HG03175 (cell line): ENCODE results near the gene LILRA6.
A peak's percentile ranks its signal among the peaks of the same experiment; 100 is the strongest.

ENCODE experiments used
- ATAC-seq: cut with Tn5 transposase; IDR thresholded peaks from one replicate; pipeline ENCODE4 v1.9.1; 2021; ENCODE audit warnings: mild to moderate bottlenecking, moderate library complexity; ENCODE audit not compliant: unreplicated experiment

LILRA6 gene

DNA sequence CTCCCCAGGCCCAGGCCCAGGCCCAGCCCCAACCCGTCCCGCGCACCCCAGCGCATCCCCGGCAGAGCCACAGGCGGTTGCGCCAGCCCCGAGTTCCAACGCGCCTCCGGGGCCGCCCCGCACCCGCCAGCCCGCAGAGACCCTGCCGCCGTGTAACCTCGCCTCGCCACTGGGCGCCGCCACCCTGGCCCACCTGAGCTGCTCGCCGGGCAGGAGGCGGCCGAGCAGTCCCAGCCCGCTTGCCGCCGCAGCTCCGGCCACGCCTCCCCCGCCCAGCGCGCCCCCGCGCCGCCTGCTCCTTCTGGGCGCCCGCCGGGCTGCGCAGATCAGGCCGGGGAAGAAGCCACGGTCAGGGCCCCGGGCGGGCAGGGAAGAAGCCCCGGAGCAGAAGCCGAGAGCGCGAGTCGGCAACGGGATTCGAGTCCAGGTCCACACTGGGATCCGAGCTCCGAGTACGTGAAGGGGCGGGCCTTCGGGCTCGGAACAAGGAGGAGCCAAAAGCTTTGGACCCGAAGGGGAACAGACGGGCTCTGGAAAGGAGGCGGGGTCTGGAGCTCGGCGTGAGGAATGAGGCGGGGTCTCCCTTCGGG is 53.4 kb downstream of the LILRA6 start, which contains the start of gene MBOAT7:
Gene MBOAT7, minus strand, starts transcription at position 436 of the 590 bp plus-strand sequence. CDS start 1,072 bp downstream, outside the sequence.
- ATAC-seq: peak; percentile 15

- no peak for ATAC-seq
Observed at GRCh38 chr19:54188215-54188871, 54.2 kb downstream of the LILRA6 start.

- no peak for ATAC-seq
Observed at GRCh38 chr19:54186934-54187381, 55.6 kb downstream of the LILRA6 start.
